SK-N-SH (cell line): ENCODE measurements around the gene MEF2B. TPM values are rescaled to one million over a fixed set of nuclear protein-coding genes. Genes with fewer than 3 reads are reported as not detected.

Experiments used
- CTCF ChIA-PET: fragments of 300-600, 350-600 bp; formaldehyde crosslinking; extraction: SDS; loops from one replicate; lab custom pipeline; 2021; lab: Yijun Ruan, JAX
- POLR2A ChIA-PET: fragments of 350-600 bp; sonication (Branson Sonifier 250); formaldehyde crosslinking; extraction: SDS; loops from one replicate; lab custom pipeline; 2020; ENCODE audit warnings: antibody characterized with exemption, inconsistent platforms; lab: Yijun Ruan, JAX
- DNase-seq: peaks from one replicate; pipeline ENCODE4 v3.0.0; 2012
- H2AFZ ChIP-seq: fragments of 200-600 bp; sonication (generic); 2 replicates; pipeline ENCODE4 v1.8.1; 2016; ENCODE audit warnings: antibody characterized with exemption, mild to moderate bottlenecking, low read depth
- H3F3A ChIP-seq: fragments of 200-600 bp; sonication (generic); replicated peaks from 2 replicates; pipeline ENCODE3; 2016; ENCODE audit warnings: antibody characterized with exemption, mild to moderate bottlenecking; ENCODE audit not compliant: insufficient read depth
- H3K27ac ChIP-seq, 2 experiments: fragments of 200-500 bp in 1 of 2; fragments of 200-600 bp in 1 of 2; sonication (Bioruptor generic) in 1 of 2; sonication (generic), shearing (Covaris generic) in 1 of 2; 2 replicates each; pipeline versions ENCODE4 v1.5.1 to v1.6.1; 2014 to 2016; ENCODE audit warnings: low read depth in 2 of 2, inconsistent platforms in 1 of 2, low read length in 1 of 2, mild to moderate bottlenecking in 1 of 2, mixed read lengths in 1 of 2
- H3K27me3 ChIP-seq: fragments of 200-600 bp; sonication (generic), shearing (Covaris generic); 2 replicates; pipeline ENCODE4 v1.6.1; 2016; ENCODE audit warnings: mixed run types; ENCODE audit not compliant: insufficient read depth
- H3K36me3 ChIP-seq, 2 experiments: fragments of 200-500 bp in 1 of 2; fragments of 200-600 bp in 1 of 2; sonication (Bioruptor generic) in 1 of 2; sonication (generic) in 1 of 2; replicated peaks in 1 of 2; 2 replicates each; pipeline versions ENCODE3 to v1.5.1; 2014 to 2016; ENCODE audit warnings: low read length in 1 of 2, mild to moderate bottlenecking in 1 of 2; ENCODE audit not compliant: insufficient read depth in 2 of 2, control insufficient read depth in 1 of 2
- H3K4me1 ChIP-seq, 2 experiments: fragments of 200-500 bp in 1 of 2; fragments of 200-600 bp in 1 of 2; sonication (Bioruptor generic) in 1 of 2; sonication (generic), shearing (Covaris generic) in 1 of 2; 2 replicates each; pipeline versions ENCODE4 v1.5.1 to v1.6.1; 2014 to 2016; ENCODE audit warnings: low read depth in 1 of 2, low read length in 1 of 2, mixed run types in 1 of 2; ENCODE audit not compliant: insufficient read depth in 2 of 2, control insufficient read depth in 1 of 2
- H3K4me2 ChIP-seq: fragments of 200-600 bp; sonication (generic), shearing (Covaris generic); 2 replicates; pipeline ENCODE4 v1.6.1; 2017; ENCODE audit warnings: mixed run types
- H3K4me3 ChIP-seq, 2 experiments: fragments of 200-500 bp in 1 of 2; fragments of 200-600 bp in 1 of 2; sonication (Bioruptor generic) in 1 of 2; sonication (generic), shearing (Covaris generic) in 1 of 2; 2 replicates each; pipeline versions ENCODE4 v1.5.1 to v1.8.1; 2014 to 2016; ENCODE audit warnings: low read depth in 2 of 2, inconsistent platforms in 1 of 2, low read length in 1 of 2, mild to moderate bottlenecking in 1 of 2, mixed read lengths in 1 of 2, moderate library complexity in 1 of 2
- H3K79me2 ChIP-seq: fragments of 200-600 bp; sonication (generic); 2 replicates; pipeline ENCODE4 v1.8.1; 2017; ENCODE audit warnings: mild to moderate bottlenecking; ENCODE audit not compliant: insufficient read depth
- H3K9ac ChIP-seq: fragments of 200-600 bp; sonication (generic); 2 replicates; pipeline ENCODE4 v1.6.1; 2017; ENCODE audit warnings: mixed run types
- H3K9me2 ChIP-seq: fragments of 200-600 bp; sonication (generic); 2 replicates; pipeline ENCODE4 v1.6.1; 2017; ENCODE audit warnings: mixed run types
- H3K9me3 ChIP-seq: fragments of 200-600 bp; sonication (generic); 2 replicates; pipeline ENCODE4 v1.6.1; 2017; ENCODE audit warnings: mixed run types, mild to moderate bottlenecking, moderate library complexity
- H4K20me1 ChIP-seq: fragments of 200-600 bp; sonication (generic); 2 replicates; pipeline ENCODE4 v1.6.1; 2017; ENCODE audit warnings: mild to moderate bottlenecking, mixed run types; ENCODE audit not compliant: insufficient read depth
- EZH2phosphoT487 ChIP-seq: fragments of 200-600 bp; sonication (generic); IDR thresholded peaks from 2 replicates; pipeline ENCODE4 v1.6.1; 2017; ENCODE audit warnings: low read depth, mixed run types, mild to moderate bottlenecking, antibody characterized with exemption, moderate library complexity, borderline replicate concordance
- FOSL2 ChIP-seq: IDR thresholded peaks from 2 replicates; pipeline ENCODE4 v1.4.0; 2012; ENCODE audit warnings: low read depth, mild to moderate bottlenecking, moderate library complexity, borderline replicate concordance
- GABPA ChIP-seq: IDR thresholded peaks from 2 replicates; pipeline ENCODE4 v1.4.0; 2012; ENCODE audit warnings: low read depth, mild to moderate bottlenecking
- GATA2 ChIP-seq: sonication (generic); formaldehyde crosslinking; IDR thresholded peaks from 2 replicates; pipeline ENCODE4 v1.5.0; 2020; ENCODE audit warnings: mild to moderate bottlenecking, missing genetic modification reagents
- NFIC ChIP-seq: IDR thresholded peaks from 2 replicates; pipeline ENCODE4 v1.4.0; 2012; ENCODE audit warnings: borderline replicate concordance
- NRF1 ChIP-seq: IDR thresholded peaks from 2 replicates; pipeline ENCODE4 v1.6.1; 2012; ENCODE audit warnings: low read depth, mild to moderate bottlenecking, low read length
- RAD21 ChIP-seq: IDR thresholded peaks from 2 replicates; pipeline ENCODE4 v1.6.1; 2012; ENCODE audit warnings: mild to moderate bottlenecking, low read length
- REST ChIP-seq: IDR thresholded peaks from 2 replicates; pipeline ENCODE4 v1.6.1; 2012; ENCODE audit warnings: mild to moderate bottlenecking, low read depth, low read length, moderate library complexity
- RXRA ChIP-seq: IDR thresholded peaks from 2 replicates; pipeline ENCODE4 v1.4.0; 2012; ENCODE audit warnings: low read depth, mild to moderate bottlenecking, borderline replicate concordance
- TEAD4 ChIP-seq: IDR thresholded peaks from 2 replicates; pipeline ENCODE4 v1.4.0; 2012; ENCODE audit warnings: mild to moderate bottlenecking, borderline replicate concordance; ENCODE audit not compliant: insufficient read depth
- WGBS: methylation state at CpG from one replicate; pipeline ENCODE4 v1.1.6; 2017; ENCODE audit warnings: low lambda C conversion rate; 5-methylcytosine and 5-hydroxymethylcytosine counted together
- polyA plus RNA-seq, 3 experiments: library from polyadenylated mRNA; depleted of rRNA; stranded (reverse); fragments of >200 nt; gene quantifications; 2 replicates each; pipeline ENCODE4 v1.2.3, GENCODE V29; 2012
- TF ChIP-seq, protein P1 (sequence below): fragments of 150-350 bp; IDR thresholded peaks from 2 replicates; pipeline ENCODE4 v1.6.1; 2017; ENCODE audit warnings: antibody characterized with exemption, low read length, low read depth, borderline replicate concordance

MEF2B gene
- polyA plus RNA-seq, 1 of the 3 experiments (the other 2 are of a cell fraction) = 1.0 TPM

DNA sequence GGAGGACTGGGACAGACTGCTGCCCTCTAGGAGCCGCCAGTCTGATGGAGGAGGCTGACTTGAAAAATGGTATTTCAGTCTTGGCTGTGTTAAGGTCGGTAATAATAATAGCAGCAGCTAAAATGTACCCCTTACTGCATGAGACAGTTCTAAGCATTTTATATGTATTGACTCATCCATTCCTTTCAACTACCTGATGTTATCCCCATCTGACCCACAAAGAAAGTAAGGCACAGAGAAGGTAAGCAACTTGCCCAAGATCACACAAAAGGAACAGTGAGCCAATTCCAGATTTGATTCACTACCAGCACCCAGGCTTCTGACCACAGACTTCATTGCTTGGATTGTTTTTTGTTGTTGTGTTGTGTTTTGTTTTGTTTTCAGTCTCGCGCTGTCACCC is 45.7 kb upstream of the MEF2B start:
- no peak overlapping the region for H3K4me3 ChIP-seq
- H3K9ac ChIP-seq = no peak overlapping the region
- no peak overlapping the region for H3K27ac ChIP-seq
- H3K9me3 ChIP-seq = no peaks in the 10 kb centered on the region
- no peak overlapping the region for H3K4me2 ChIP-seq
- no peaks in the 10 kb centered on the region for H3F3A ChIP-seq
- no peaks in the 10 kb centered on the region for H4K20me1 ChIP-seq
- H3K36me3 ChIP-seq = no peaks in the 10 kb centered on the region
- H3K9me2 ChIP-seq = no peaks in the 10 kb centered on the region
- 76% methylated on average over 4 of the region's 4 CpGs for WGBS
- ChIA-PET POLR2A (no interaction called here), CTCF (interaction anchor here (1.3 kb wide), 1 partner anchor 70 kb away, joined by 4 read pairs; no protein-coding TSS in a partner anchor)
- H3K27me3 ChIP-seq = peaks cover 12% of the 10 kb centered on the region
- H3K79me2 ChIP-seq = no peaks in the 10 kb centered on the region
- TF ChIP-seq GABPA = no peak
- TF ChIP-seq EZH2phosphoT487 = no peak
- TF ChIP-seq GATA2 (CRISPR knock-in tag) = no peak
- TF ChIP-seq NRF1 = no peak
- no peak for TF ChIP-seq NFIC
- TF ChIP-seq RAD21 = no peak
- no peak for TF ChIP-seq TEAD4
- TF ChIP-seq, protein P1, sequence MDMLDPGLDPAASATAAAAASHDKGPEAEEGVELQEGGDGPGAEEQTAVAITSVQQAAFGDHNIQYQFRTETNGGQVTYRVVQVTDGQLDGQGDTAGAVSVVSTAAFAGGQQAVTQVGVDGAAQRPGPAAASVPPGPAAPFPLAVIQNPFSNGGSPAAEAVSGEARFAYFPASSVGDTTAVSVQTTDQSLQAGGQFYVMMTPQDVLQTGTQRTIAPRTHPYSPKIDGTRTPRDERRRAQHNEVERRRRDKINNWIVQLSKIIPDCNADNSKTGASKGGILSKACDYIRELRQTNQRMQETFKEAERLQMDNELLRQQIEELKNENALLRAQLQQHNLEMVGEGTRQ = no peak
- TF ChIP-seq RXRA = no peak
- no peak for TF ChIP-seq FOSL2
- H2AFZ ChIP-seq = no peak overlapping the region
- DNase-seq = no peak
- H3K4me1 ChIP-seq = peaks cover 0 to 6% of the 10 kb centered on the region in 2 experiments; a peak in 1 of 4 replicates

DNA sequence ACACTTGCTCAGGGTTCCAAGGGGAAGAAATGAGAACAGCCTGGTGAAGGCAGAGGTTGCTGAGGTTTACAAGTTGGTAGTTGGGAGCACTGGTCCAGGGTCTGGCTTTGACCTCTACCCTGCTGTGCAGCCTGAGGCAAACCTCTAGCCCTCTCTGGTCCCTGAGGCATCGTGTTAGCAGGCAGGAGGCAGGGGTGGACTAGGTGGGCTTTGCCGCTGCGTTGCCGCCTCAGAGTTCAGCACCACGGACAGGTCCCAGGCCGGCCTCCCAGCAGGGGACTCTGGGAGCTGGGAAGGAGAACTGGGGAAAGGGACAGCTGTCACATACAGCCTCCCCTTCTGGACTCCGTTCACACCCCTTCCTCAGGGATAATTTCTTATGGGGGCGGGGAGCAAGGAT is 44.8 kb upstream of the MEF2B start:
- H3F3A ChIP-seq = no peaks in the 10 kb centered on the region
- ChIA-PET CTCF (interaction anchor here (1.3 kb wide), 1 partner anchor 69 kb away, joined by 4 read pairs; no protein-coding TSS in a partner anchor), POLR2A (no interaction called here)
- no peak overlapping the region for H2AFZ ChIP-seq
- no peak overlapping the region for H3K9ac ChIP-seq
- H3K4me3 ChIP-seq = no peak overlapping the region
- H3K27ac ChIP-seq = no peak overlapping the region
- no peaks in the 10 kb centered on the region for H3K36me3 ChIP-seq
- H3K4me1 ChIP-seq = peaks cover 0 to 6% of the 10 kb centered on the region in 2 experiments; a peak in 1 of 4 replicates
- no peak overlapping the region for H3K4me2 ChIP-seq
- no peak for DNase-seq
- TF ChIP-seq EZH2phosphoT487 (no peak), REST (peak; percentile 97)
- H3K79me2 ChIP-seq = no peaks in the 10 kb centered on the region
- H3K9me2 ChIP-seq = no peaks in the 10 kb centered on the region
- no peaks in the 10 kb centered on the region for H4K20me1 ChIP-seq
- H3K27me3 ChIP-seq = peaks cover 12% of the 10 kb centered on the region
- WGBS = 24% methylated on average over 2 of the region's 8 CpGs
- no peaks in the 10 kb centered on the region for H3K9me3 ChIP-seq
